Right lobe of liver (tissue), 4 donors: ENCODE measurements around the gene LRRC43.

Source experiments
- CTCF ChIP-seq, 4 donors: fragments of 200-600 bp in 3 of 4; fragments of 450-650 bp in 1 of 4; IDR thresholded peaks; one replicate each; pipeline versions ENCODE4 v1.5.1 to v1.8.0; 2016 to 2022; ENCODE audit warnings: antibody characterized with exemption in 4 of 4, mild to moderate bottlenecking in 2 of 4
- POLR2A ChIP-seq: fragments of 450-650 bp; IDR thresholded peaks from one replicate; pipeline ENCODE4 v1.6.1; 2017; ENCODE audit warnings: antibody characterized with exemption, mild to moderate bottlenecking
- donor health status: DM: no; HTN: no; CAD: no.
- donor health status: DM: no; HTN: no; CAD: no.
- donor health status: DM: no; HTN: yes; CAD: no.

- no peak for TF ChIP-seq CTCF (IDR thresholded peaks at IDR 0.05)
- no peak for TF ChIP-seq POLR2A
These were observed 9.5 kb downstream of the LRRC43 start for GRCh38 chr12:122192441-122192840.
